Peyer's patch (tissue), 4 donors: ENCODE data around the gene RPGRIP1L. TPM values are rescaled to one million over a fixed set of nuclear protein-coding genes. Genes with fewer than 3 reads are reported as not detected.

Source experiments
- DNase-seq, 3 donors: peaks; one replicate each; pipeline ENCODE4 v3.0.0-alpha.2; 2017 to 2019
- H3K27ac ChIP-seq, 4 donors: fragments of 200-600 bp; sonication (generic); one replicate each; pipeline ENCODE4 v1.5.1; 2016 to 2019
- H3K27me3 ChIP-seq, 2 donors: fragments of 200-600 bp; sonication (generic); one replicate each; pipeline ENCODE4 v1.5.1; 2019
- H3K36me3 ChIP-seq, 3 donors: fragments of 200-600 bp; sonication (generic); one replicate each; pipeline ENCODE4 v1.5.1; 2016 to 2019
- H3K4me1 ChIP-seq, 4 donors: fragments of 200-600 bp; sonication (generic); one replicate each; pipeline ENCODE4 v1.5.1; 2016 to 2019
- H3K4me3 ChIP-seq, 4 donors: fragments of 200-600 bp; sonication (generic); 1 replicate in 3 of 4; 2 replicates in 1 of 4; pipeline ENCODE4 v1.5.1; 2016 to 2019; ENCODE audit warnings: mild to moderate bottlenecking in 1 of 4
- H3K9me3 ChIP-seq, 4 donors: fragments of 200-600 bp; sonication (generic); one replicate each; pipeline ENCODE4 v1.5.1; 2016 to 2019; ENCODE audit warnings: mild to moderate bottlenecking in 1 of 4
- POLR2A ChIP-seq, 2 donors: fragments of 450-650 bp; IDR thresholded peaks; one replicate each; pipeline ENCODE4 v1.5.1; 2017; ENCODE audit warnings: antibody characterized with exemption in 2 of 2, mild to moderate bottlenecking in 2 of 2, moderate library complexity in 2 of 2
- total RNA-seq, 4 donors: library from RNA; depleted of rRNA; stranded (reverse); fragments of >200 nt; gene quantifications; one replicate each; pipeline ENCODE4 v1.1.0, GENCODE V29; 2016
- TF ChIP-seq, protein P1 (sequence below), 6 experiments: fragments of 450-650 bp in 4 of 6; fragments of 200-600 bp in 2 of 6; sonication (generic) in 1 of 6; IDR thresholded peaks; one replicate each; pipeline ENCODE4 v1.5.1; 2017 to 2019; ENCODE audit warnings: antibody characterized with exemption in 6 of 6, mild to moderate bottlenecking in 3 of 6, moderate library complexity in 1 of 6

RPGRIP1L gene
- total RNA-seq, 4 donors from 2014 or later: 1.1 to 9.1 (median 3.3) TPM

DNA sequence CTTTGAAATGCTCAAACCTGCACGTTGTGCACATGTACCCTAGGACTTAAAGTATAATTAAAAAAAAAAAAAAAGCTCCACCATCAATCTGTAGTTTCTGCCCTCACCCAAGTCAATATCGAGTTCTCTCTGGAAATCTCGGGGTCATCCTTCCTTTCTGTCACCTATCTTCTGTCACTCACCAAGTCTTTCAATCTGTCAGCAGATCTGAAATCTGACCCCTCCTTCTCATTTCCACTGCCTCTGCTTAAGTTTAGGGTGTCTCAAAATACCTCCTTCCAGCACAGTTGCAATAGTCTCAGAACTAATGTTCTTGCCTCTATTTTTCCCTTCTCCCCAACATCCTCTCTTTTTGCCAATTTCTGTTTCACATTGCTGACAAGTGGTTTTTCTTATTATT is 32.6 kb upstream of the RPGRIP1L start:
- Histone ChIP-seq H3K36me3 (no peaks in the 10 kb centered on the region), H3K27me3 (no peaks in the 10 kb centered on the region)

DNA sequence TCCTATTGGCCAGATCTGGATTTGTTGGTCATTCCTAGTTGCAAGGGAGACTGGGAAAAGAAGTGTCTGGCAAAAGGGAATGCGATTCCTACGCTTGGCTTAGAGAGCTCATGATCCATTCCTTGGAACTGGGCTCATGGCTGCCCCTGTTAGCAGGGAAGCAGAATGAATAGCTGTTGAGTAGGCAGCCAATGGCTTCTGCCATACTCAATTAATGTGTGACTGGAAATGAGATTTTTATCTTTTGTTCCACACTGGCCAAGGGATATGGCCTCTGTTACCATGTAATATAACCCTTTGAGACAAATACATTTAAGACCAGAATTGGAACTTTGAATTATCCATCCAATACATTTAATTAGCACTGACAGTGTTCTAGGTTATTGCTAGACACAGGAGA is 31.2 kb upstream of the RPGRIP1L start:
- no peaks in the 10 kb centered on the region for H3K27me3 ChIP-seq
- no peaks in the 10 kb centered on the region for H3K36me3 ChIP-seq
- H3K27ac ChIP-seq: no peak overlapping the region
- no peaks in the 10 kb centered on the region for H3K4me1 ChIP-seq
- no peak overlapping the region for H3K4me3 ChIP-seq
- H3K9me3 ChIP-seq: no peaks in the 10 kb centered on the region
- DNase-seq: no peak
- TF ChIP-seq, protein P1, sequence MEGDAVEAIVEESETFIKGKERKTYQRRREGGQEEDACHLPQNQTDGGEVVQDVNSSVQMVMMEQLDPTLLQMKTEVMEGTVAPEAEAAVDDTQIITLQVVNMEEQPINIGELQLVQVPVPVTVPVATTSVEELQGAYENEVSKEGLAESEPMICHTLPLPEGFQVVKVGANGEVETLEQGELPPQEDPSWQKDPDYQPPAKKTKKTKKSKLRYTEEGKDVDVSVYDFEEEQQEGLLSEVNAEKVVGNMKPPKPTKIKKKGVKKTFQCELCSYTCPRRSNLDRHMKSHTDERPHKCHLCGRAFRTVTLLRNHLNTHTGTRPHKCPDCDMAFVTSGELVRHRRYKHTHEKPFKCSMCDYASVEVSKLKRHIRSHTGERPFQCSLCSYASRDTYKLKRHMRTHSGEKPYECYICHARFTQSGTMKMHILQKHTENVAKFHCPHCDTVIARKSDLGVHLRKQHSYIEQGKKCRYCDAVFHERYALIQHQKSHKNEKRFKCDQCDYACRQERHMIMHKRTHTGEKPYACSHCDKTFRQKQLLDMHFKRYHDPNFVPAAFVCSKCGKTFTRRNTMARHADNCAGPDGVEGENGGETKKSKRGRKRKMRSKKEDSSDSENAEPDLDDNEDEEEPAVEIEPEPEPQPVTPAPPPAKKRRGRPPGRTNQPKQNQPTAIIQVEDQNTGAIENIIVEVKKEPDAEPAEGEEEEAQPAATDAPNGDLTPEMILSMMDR (IDR thresholded peaks at IDR 0.05): no peak
- no peak for TF ChIP-seq POLR2A (IDR thresholded peaks at IDR 0.05)

More for the DNA sequence above, 32.6 kb upstream of the RPGRIP1L start:
- Histone ChIP-seq H3K9me3 (no peaks in the 10 kb centered on the region), H3K4me1 (no peaks in the 10 kb centered on the region), H3K27ac (no peak overlapping the region), H3K4me3 (no peak overlapping the region)
- no peak for DNase-seq
- TF ChIP-seq, protein P1 (IDR thresholded peaks at IDR 0.05): no peak
- no peak for TF ChIP-seq POLR2A (IDR thresholded peaks at IDR 0.05)

DNA sequence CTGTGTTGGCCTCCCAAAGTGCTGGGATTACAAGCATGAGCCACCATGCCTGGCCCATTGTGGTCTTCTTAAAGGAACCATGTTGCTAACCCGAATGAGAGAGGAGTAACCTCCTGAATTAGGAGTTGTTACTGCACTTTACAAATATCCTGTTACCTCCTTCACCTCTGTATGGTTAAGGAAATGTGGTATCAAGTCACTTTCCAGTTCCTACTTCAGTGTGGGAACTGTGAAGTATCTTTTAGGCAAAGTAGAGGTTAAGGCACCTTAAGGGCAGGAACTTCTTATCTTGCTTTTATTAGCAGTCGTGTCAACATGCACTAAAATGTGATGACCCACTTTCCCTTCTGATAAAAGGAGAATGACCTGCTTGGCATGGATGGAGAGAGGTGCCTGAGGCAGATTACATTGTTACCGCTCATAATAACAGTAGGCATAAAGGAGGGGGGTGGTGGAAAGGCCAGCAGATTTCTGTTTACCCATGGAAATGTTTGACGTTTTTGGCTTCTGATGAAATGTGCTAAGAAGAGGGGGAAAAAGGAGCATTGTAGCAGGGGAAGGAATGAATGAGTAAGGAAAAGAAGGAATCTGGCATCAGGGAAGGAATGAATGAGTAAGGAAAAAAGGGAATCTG is 28.8 kb upstream of the RPGRIP1L start:
- no peaks in the 10 kb centered on the region for H3K27me3 ChIP-seq
- H3K9me3 ChIP-seq: no peaks in the 10 kb centered on the region
- H3K4me1 ChIP-seq: no peaks in the 10 kb centered on the region
- no peak for DNase-seq
- H3K36me3 ChIP-seq: no peaks in the 10 kb centered on the region
- H3K4me3 ChIP-seq: no peak overlapping the region
- no peak overlapping the region for H3K27ac ChIP-seq
- no peak for TF ChIP-seq POLR2A (IDR thresholded peaks at IDR 0.05)
- TF ChIP-seq, protein P1 (IDR thresholded peaks at IDR 0.05): no peak

DNA sequence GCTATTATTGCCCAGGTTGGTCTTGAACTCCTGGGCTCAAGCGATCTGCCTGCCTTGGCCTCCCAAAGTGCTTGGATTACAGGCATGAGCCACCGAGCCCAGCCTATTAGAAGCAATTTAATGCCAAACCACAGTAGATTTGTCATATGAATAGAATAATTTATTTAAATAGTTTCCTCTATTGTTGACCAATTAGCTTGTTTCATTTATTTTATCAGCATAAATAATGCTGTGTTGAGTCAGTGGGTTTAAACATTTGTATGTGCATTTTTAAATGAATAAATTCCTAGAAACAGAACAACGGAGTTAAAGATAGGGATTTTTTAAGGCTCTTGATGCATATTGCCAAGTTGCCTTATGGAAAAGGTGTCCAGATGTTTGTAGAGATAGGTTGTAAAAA is 27.0 kb upstream of the RPGRIP1L start:
- Histone ChIP-seq H3K36me3 (no peaks in the 10 kb centered on the region), H3K9me3 (no peaks in the 10 kb centered on the region), H3K27ac (no peak overlapping the region), H3K27me3 (no peaks in the 10 kb centered on the region), H3K4me1 (peaks cover 0 to 4% (median 0%) of the 10 kb centered on the region in 4 donors), H3K4me3 (no peak overlapping the region)
- no peak for DNase-seq
- TF ChIP-seq, protein P1 (IDR thresholded peaks at IDR 0.05): no peak
- no peak for TF ChIP-seq POLR2A (IDR thresholded peaks at IDR 0.05)

DNA sequence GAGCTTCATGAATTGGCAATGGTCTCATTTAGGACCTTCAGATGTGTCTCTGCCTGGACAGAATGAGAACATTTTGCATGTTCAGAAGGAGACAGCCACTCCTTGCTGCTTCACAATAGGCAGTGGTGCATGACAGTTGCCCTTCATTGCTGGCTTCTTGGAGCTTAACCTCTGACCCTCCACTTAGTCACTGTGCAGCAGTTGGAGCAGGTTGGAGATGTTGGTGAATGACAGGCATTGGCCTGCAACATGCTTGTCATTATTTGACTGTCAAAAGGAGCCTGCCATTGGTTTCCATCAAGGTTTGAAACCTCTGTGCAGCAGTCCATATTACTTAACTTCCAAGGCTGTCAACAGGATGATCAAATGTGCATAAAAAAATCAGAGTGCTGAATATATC is 23.0 kb upstream of the RPGRIP1L start:
- Histone ChIP-seq H3K36me3 (no peaks in the 10 kb centered on the region), H3K4me3 (no peak overlapping the region), H3K4me1 (peaks cover 0 to 9% (median 0%) of the 10 kb centered on the region in 4 donors), H3K9me3 (no peaks in the 10 kb centered on the region), H3K27me3 (no peaks in the 10 kb centered on the region), H3K27ac (no peak overlapping the region)
- TF ChIP-seq, protein P1 (IDR thresholded peaks at IDR 0.05): no peak
- no peak for TF ChIP-seq POLR2A (IDR thresholded peaks at IDR 0.05)
- no peak for DNase-seq
